Natural killer cell treated with Interleukin-12 subunit alpha and Interleukin-12 subunit beta and Interleukin-15 and Interleukin-18, amount 100 ng/mL, for 72 hours (primary cell): ENCODE results near the gene P2RX2. TPM values are rescaled to one million over a fixed set of nuclear protein-coding genes. Genes with fewer than 3 reads are reported as not detected.

Experiments used
- ATAC-seq, 2 donors: fragments of 150-1000 bp; cut with Tn5 transposase in 1 of 2; sonication (Bioruptor Pico), chemical (Tn5 transposase) in 1 of 2; 2 replicates each; pipeline ENCODE4 v1.10.0; 2021
- DNase-seq: peaks from one replicate; pipeline ENCODE4 v3.0.0; 2022; ENCODE audit warnings: low spot score
- H3K27ac Mint-ChIP-seq, 2 donors: 1 replicate in 1 of 2; 2 replicates in 1 of 2; pipeline ENCODE4 v1.8.0; 2022; ENCODE audit warnings: mixed read lengths in 2 of 2, mild to moderate bottlenecking in 1 of 2, moderate library complexity in 1 of 2
- H3K27me3 Mint-ChIP-seq, 2 donors: 1 replicate in 1 of 2; 2 replicates in 1 of 2; pipeline ENCODE4 v1.8.0; 2022; ENCODE audit warnings: mixed read lengths in 2 of 2
- H3K36me3 Mint-ChIP-seq: one replicate; pipeline ENCODE4 v1.8.0; 2022; ENCODE audit warnings: mixed read lengths
- H3K4me1 Mint-ChIP-seq, 2 donors: 1 replicate in 1 of 2; 2 replicates in 1 of 2; pipeline ENCODE4 v1.8.0; 2022; ENCODE audit warnings: low read depth in 2 of 2, mixed read lengths in 2 of 2, mild to moderate bottlenecking in 1 of 2
- H3K4me3 Mint-ChIP-seq: one replicate; pipeline ENCODE4 v1.8.0; 2022; ENCODE audit warnings: mixed read lengths
- H3K9me3 Mint-ChIP-seq: 2 replicates; pipeline ENCODE4 v1.8.0; 2022; ENCODE audit warnings: mixed read lengths
- total RNA-seq, 2 donors: library from RNA; stranded (reverse); gene quantifications; one replicate each; pipeline ENCODE4 v1.2.3, GENCODE V29; 2022

P2RX2 gene
- total RNA-seq, 2 donors from 2014 or later, result not detected

DNA sequence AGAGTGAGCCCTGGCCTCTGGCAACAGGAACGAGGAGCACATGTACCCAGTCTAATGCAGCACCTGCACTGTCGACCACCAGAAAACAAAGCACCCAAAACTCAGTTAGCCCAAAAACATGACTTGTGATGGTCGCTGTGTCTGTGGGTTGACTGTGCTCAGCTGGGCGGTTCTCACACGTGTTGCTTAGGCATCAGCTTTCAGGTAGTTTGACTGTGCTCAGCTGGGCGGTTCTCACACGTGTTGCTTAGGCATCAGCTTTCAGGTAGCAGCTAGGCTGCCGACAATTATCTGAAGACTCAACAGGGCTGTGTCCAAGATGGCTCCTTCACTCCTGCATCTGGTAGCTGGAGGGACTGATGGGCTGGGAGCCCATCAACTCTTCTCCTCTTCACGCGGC is 7.0 kb upstream of the P2RX2 start:
- ATAC-seq (no peak), DNase-seq (no peak)
- Mint-ChIP-seq H3K27me3 (peaks cover 29 to 30% of the 10 kb centered on the region in 2 donors), H3K4me3 (no peak overlapping the region), H3K4me1 (peaks cover 5 to 13% of the 10 kb centered on the region in 2 donors), H3K9me3 (no peaks in the 10 kb centered on the region), H3K27ac (no peak overlapping the region), H3K36me3 (no peaks in the 10 kb centered on the region)

DNA sequence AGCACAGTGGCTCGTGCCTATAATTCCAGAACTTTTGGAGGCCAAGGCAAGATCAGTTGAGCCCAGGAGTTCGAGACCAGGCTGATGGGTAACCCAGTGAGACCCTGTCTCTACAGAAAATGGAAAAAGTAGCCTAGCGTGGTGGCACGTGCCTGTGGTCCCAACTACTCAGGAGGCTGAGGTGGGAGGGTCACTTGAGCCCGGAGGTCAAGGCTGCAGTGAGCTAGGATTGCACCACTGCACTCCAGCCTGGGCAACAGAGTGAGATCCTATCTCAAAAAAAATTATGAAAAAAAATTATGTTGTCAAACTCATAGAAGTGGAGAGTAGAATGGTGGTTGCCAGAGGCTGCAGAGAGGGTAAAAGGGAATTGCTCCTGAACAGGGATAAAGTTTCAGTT is 4.5 kb upstream of the P2RX2 start:
- ATAC-seq (no peak), DNase-seq (no peak)
- H3K4me1 Mint-ChIP-seq, result peaks cover 5 to 18% of the 10 kb centered on the region in 2 donors
- H3K27ac Mint-ChIP-seq, result no peak overlapping the region
- no peak overlapping the region for H3K4me3 Mint-ChIP-seq
- H3K27me3 Mint-ChIP-seq, result peaks cover 25 to 32% of the 10 kb centered on the region in 2 donors
- peaks cover 7% of the 10 kb centered on the region for H3K36me3 Mint-ChIP-seq
- H3K9me3 Mint-ChIP-seq, result no peaks in the 10 kb centered on the region

DNA sequence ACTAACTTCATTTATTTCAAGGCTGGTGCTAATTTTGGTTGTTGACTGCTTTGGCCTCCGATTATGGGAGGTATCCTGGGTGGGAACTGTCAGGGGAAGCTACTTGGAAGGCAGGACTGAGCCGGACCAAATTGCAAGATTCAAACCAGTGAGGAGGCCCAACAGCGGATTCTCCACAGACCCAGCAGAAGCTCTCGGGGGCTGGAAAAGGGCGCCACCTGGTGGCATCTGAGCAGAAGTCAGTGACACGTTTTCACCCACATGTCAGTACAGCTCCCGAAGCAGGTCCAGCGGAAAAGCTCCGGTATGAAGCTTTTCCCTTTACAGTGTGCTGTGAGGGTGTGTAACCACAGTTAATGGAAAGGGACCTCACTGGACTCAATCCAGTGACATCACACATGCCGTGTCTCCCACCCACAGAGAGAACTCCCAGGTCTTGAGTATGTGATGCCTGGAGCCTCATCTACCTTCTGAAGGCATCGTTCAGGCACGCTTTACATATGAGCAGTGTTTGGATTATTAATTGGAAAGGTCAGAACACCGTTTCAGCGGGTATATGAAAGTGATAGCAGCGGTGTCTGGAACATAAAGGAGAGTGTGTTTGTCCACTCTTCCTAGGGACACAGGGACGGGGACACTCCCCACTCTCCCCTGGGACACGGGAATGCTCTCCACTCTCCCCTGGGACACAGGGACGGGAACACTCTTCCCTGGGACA is 3.6 kb upstream of the P2RX2 start:
- H3K36me3 Mint-ChIP-seq, result peaks cover 7% of the 10 kb centered on the region
- H3K9me3 Mint-ChIP-seq, result no peaks in the 10 kb centered on the region
- no peak overlapping the region for H3K4me3 Mint-ChIP-seq
- H3K27me3 Mint-ChIP-seq, result peaks cover 25 to 32% of the 10 kb centered on the region in 2 donors
- ATAC-seq (peak; percentile 72 to 79), DNase-seq (peak; percentile 80)
- peaks cover 5 to 18% of the 10 kb centered on the region in 2 donors for H3K4me1 Mint-ChIP-seq
- no peak overlapping the region for H3K27ac Mint-ChIP-seq

DNA sequence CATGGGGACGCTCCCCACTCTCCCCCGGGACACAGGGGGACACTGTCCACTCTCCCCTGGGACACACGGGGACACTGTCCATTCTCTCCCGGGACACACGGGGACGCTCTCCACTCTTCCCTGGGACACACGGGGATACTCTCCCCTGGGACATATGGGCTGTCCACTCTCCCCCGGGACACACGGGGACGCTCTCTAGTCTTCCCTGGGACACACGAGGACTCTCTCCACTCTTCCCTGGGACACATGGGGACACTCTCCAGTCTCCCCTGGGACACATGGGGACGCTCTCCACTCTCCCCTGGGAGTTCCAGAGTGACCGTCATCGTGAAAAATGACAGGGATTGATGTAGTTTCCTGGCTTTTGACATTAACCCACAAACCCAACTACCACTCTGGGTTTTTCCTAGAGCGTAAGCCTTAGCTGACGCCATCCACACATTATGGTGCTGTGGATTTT is 3.0 kb upstream of the P2RX2 start:
- DNase-seq (no peak), ATAC-seq (no peak)
- peaks cover 7% of the 10 kb centered on the region for H3K36me3 Mint-ChIP-seq
- H3K9me3 Mint-ChIP-seq, result no peaks in the 10 kb centered on the region
- peaks cover 5 to 15% of the 10 kb centered on the region in 2 donors for H3K4me1 Mint-ChIP-seq
- peaks cover 25 to 27% of the 10 kb centered on the region in 2 donors for H3K27me3 Mint-ChIP-seq
- no peak overlapping the region for H3K27ac Mint-ChIP-seq
- no peak overlapping the region for H3K4me3 Mint-ChIP-seq

DNA sequence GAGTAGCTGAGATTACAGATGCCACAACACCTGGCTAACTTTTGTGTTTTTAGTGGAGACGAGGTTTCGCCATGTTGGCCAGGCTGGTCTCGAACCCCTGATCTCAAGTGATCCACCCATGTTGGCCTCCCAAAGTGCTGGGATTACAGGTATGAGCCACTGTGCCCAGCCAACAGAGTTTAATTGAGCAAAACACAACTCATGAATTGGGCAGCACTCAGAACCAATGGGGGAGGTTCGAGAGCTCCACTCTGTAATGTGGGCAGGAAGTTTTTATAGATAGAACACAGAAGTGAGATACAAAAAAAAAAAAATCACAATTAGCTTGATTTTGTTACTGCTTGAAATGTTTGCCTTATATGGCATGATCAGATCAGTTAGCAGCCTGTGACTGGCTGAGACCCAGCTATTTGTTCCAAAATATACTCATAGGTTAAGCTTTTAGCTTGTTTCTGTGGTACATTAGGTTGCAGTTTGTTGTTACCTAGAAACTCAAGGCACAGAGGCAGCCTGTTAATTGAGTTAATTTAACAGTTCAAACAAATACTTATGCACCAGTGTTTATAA is 1.4 kb upstream of the P2RX2 start:
- H3K4me3 Mint-ChIP-seq, result no peak overlapping the region
- DNase-seq (no peak), ATAC-seq (no peak)
- peaks cover 24 to 25% of the 10 kb centered on the region in 2 donors for H3K27me3 Mint-ChIP-seq
- peaks cover 7% of the 10 kb centered on the region for H3K36me3 Mint-ChIP-seq
- no peak overlapping the region for H3K27ac Mint-ChIP-seq
- peaks cover 5 to 16% of the 10 kb centered on the region in 2 donors for H3K4me1 Mint-ChIP-seq
- H3K9me3 Mint-ChIP-seq, result no peaks in the 10 kb centered on the region

DNA sequence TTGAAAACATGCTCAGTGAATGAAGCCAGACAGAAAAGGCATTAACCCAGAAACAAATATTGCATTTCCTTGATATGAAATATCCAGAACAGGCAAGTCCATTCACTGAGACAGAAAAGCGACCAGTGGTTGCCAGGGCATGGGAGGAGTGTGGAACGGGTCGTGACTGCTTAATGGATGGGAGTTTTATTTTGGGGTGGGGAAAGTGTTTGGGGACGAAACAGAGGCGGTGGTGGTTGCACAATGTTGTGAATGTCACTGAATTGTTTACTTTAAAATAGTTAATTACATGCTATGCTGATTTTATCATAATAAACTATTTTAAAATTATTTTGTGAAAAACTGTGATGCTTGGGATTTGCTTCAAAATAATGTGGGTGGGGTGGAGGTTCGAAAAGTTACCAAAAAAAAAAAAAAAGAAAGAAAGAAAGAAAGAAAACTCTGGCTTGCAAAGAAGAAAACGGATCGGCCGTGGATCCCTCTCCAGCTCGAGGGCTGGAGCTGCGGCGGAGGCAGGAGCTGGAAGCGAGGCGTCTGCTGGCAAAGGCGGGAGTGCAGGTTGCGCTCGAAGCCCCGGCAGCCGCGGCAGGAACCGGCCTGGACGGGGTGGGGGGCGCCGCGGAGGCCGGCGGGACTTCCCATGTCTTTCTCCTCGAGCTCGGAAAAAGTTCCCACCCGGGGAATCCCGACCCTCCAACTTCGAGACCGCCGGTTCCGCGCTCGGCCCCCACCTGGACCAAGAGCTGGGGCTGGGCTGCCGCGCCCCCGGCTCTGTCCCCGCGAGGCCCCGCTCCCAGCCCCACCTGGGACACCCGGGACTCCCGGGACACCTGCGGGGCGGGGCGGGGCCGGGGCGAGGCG is 524 bp upstream of the P2RX2 start:
- ATAC-seq (no peak), DNase-seq (no peak)
- no peak overlapping the region for H3K4me3 Mint-ChIP-seq

DNA sequence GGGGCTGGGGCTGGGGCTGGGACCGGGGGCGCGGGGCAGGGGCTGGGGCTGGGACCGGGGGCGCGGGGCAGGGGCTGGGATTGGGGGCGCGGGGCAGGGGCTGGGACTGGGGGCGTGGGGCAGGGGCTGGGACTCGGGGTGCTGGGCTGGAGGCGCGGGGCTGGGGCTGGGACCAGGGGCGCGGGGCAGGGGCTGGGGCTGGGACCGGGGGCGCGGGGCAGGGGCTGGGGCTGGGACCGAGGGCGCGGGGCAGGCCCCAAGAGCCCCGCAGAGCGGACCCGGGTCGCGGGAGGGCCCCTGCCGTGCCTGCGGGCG is 452 bp downstream of the P2RX2 start:
- ATAC-seq (no peak), DNase-seq (no peak)
- Mint-ChIP-seq H3K27me3 (peaks cover 24 to 25% of the 10 kb centered on the region in 2 donors), H3K36me3 (peaks cover 7% of the 10 kb centered on the region), H3K4me3 (no peak overlapping the region), H3K9me3 (no peaks in the 10 kb centered on the region), H3K27ac (no peak overlapping the region), H3K4me1 (peaks cover 5 to 20% of the 10 kb centered on the region in 2 donors)

More for the DNA sequence above, 524 bp upstream of the P2RX2 start:
- peaks cover 7% of the 10 kb centered on the region for H3K36me3 Mint-ChIP-seq
- H3K27me3 Mint-ChIP-seq, result peaks cover 24 to 25% of the 10 kb centered on the region in 2 donors
- no peaks in the 10 kb centered on the region for H3K9me3 Mint-ChIP-seq
- H3K4me1 Mint-ChIP-seq, result peaks cover 5 to 20% of the 10 kb centered on the region in 2 donors
- no peak overlapping the region for H3K27ac Mint-ChIP-seq

DNA sequence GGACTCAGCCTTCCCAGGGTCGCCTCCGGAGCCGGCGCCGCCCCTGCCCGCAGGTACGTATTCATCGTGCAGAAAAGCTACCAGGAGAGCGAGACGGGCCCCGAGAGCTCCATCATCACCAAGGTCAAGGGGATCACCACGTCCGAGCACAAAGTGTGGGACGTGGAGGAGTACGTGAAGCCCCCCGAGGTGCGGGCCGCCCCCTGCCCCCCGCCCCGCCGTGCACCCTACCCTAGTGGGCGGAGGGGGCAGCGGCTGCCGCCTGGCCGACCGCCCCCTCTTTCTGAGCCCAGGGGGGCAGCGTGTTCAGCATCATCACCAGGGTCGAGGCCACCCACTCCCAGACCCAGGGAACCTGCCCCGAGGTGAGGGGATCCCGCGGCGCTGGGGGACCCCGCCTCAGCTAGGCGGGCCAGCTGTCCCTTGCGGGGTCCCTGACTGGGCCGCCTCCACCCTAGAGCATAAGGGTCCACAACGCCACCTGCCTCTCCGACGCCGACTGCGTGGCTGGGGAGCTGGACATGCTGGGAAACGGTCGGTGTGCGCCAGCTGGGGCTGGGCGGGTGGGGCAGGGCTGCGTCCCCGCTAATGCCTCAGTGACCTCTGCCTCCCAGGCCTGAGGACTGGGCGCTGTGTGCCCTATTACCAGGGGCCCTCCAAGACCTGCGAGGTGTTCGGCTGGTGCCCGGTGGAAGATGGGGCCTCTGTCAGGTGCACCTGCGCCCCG is 973 bp downstream of the P2RX2 start:
- no peak for ATAC-seq
- no peak overlapping the region for H3K4me3 Mint-ChIP-seq
- peaks cover 5 to 20% of the 10 kb centered on the region in 2 donors for H3K4me1 Mint-ChIP-seq

DNA sequence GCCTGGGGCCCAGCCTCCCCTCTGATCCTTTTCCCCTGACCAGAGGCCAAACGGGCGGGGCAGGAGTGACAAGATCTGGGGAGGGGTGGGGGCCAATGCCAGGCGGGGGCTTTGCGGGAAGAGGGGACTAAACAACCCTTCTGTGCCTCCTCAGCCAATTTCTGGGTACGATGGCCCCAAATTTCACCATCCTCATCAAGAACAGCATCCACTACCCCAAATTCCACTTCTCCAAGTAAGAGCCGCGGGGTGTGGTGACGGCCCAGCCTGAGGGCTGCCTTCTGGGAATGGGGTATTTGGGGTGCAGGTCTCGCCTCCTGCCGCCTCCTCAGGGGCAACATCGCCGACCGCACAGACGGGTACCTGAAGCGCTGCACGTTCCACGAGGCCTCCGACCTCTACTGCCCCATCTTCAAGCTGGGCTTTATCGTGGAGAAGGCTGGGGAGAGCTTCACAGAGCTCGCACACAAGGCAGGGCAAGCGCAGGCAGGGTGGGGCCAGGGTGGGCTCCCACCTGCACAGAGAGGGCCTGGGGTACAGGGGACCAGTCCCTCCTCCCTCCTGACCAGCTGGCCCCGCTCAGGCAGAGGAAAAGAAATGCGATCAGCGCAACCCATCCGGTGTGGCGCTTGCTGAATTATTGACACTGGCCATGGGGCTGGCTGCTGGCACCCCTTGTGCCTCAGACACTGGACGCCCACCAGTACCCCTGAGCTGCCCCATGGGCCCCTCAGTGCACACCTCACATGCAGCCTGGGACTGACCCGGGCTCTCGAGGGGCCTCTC is 1.7 kb downstream of the P2RX2 start:
- H3K27ac Mint-ChIP-seq, result no peak overlapping the region
- peaks cover 7% of the 10 kb centered on the region for H3K36me3 Mint-ChIP-seq
- no peaks in the 10 kb centered on the region for H3K9me3 Mint-ChIP-seq
- ATAC-seq (no peak), DNase-seq (no peak)
- no peak overlapping the region for H3K4me3 Mint-ChIP-seq
- H3K27me3 Mint-ChIP-seq, result peaks cover 18 to 20% of the 10 kb centered on the region in 2 donors
- peaks cover 0 to 17% of the 10 kb centered on the region in 2 donors for H3K4me1 Mint-ChIP-seq

More for the DNA sequence above, 973 bp downstream of the P2RX2 start:
- no peak overlapping the region for H3K27ac Mint-ChIP-seq
- peaks cover 24 to 25% of the 10 kb centered on the region in 2 donors for H3K27me3 Mint-ChIP-seq
- no peaks in the 10 kb centered on the region for H3K9me3 Mint-ChIP-seq
- peaks cover 7% of the 10 kb centered on the region for H3K36me3 Mint-ChIP-seq
- no peak for DNase-seq

DNA sequence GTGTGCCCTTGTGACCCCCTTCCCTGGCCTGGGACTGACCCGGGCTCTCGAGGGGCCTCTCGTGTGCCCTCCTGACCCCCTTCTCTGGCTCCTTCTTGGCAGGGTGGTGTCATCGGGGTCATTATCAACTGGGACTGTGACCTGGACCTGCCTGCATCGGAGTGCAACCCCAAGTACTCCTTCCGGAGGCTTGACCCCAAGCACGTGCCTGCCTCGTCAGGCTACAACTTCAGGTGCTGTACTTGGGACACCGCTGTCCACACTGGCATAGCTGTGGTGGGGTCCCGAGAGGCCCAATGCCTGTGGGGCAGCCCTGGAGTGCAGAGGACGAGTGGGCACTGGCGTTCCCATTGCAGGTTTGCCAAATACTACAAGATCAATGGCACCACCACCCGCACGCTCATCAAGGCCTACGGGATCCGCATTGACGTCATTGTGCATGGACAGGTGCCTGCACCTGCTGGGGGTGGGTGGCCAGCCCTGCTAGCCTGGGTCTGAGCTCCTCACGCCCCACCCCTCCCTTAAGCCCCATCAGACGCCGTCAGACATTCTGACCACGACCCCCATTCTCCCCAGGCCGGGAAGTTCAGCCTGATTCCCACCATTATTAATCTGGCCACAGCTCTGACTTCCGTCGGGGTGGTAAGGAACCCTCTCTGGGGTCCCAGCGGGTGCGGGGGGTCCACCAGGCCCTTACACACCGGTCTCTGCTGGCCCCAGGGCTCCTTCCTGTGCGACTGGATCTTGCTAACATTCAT is 2.5 kb downstream of the P2RX2 start:
- Mint-ChIP-seq H3K36me3 (peaks cover 7% of the 10 kb centered on the region), H3K9me3 (no peaks in the 10 kb centered on the region), H3K4me3 (no peak overlapping the region), H3K27me3 (peaks cover 12 to 14% of the 10 kb centered on the region in 2 donors), H3K27ac (no peak overlapping the region), H3K4me1 (peaks cover 0 to 13% of the 10 kb centered on the region in 2 donors)
- ATAC-seq (no peak), DNase-seq (no peak)

DNA sequence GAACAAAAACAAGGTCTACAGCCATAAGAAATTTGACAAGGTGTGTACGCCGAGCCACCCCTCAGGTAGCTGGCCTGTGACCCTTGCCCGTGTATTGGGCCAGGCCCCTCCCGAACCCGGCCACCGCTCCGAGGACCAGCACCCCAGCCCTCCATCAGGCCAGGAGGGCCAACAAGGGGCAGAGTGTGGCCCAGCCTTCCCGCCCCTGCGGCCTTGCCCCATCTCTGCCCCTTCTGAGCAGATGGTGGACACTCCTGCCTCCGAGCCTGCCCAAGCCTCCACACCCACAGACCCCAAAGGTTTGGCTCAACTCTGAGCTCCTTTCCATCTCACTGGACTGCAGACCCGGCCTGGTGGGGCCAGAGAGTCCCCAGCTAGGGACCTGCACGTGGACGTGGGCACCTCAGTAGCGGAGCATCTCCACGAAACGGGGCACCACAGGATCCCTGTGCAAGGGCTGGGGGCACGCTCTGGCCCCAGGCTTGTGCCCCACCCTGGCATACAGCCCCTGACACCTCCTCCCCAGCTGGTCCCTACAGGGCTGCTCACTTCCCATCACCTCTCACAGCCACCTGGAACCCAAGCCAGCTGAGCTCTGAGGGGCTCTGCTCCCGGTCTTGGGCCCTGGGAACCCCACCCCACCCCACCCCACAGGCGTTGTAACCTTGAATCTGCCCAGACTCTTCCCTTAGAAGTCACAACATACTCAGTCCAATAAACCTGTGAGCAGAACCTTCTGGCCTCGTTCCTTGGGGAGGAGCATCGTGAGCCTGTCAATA is 3.3 kb downstream of the P2RX2 start:
- ATAC-seq, result no peak
- H3K27ac Mint-ChIP-seq, result no peak overlapping the region
- no peak overlapping the region for H3K4me3 Mint-ChIP-seq
- peaks cover 10 to 12% of the 10 kb centered on the region in 2 donors for H3K27me3 Mint-ChIP-seq
- H3K36me3 Mint-ChIP-seq, result peaks cover 7% of the 10 kb centered on the region
- no peak for DNase-seq
- H3K4me1 Mint-ChIP-seq, result peaks cover 0 to 13% of the 10 kb centered on the region in 2 donors
- no peaks in the 10 kb centered on the region for H3K9me3 Mint-ChIP-seq
